K562 (cell line): ENCODE data around the gene HOXB6.

Experiments
- BHLHE40 ChIP-seq: IDR thresholded peaks from 2 replicates; pipeline ENCODE4 v1.6.1; 2011; ENCODE audit warnings: low read length, improper control_type of control experiment
- BRD4 ChIP-seq: fragments of 200-600 bp; sonication (generic); IDR thresholded peaks from 2 replicates; pipeline ENCODE4 v1.6.1; 2017; ENCODE audit warnings: inconsistent platforms
- CHCHD3 ChIP-seq: fragments of 250-450 bp; sonication (Bioruptor Pico); IDR thresholded peaks from 2 replicates; pipeline ENCODE4 v2.1.2; 2022; ENCODE audit warnings: mild to moderate bottlenecking
- EP300 ChIP-seq: IDR thresholded peaks from 2 replicates; pipeline ENCODE4 v1.6.1; 2012; ENCODE audit warnings: low read length, improper control_type of control experiment
- GTF2A2 ChIP-seq: IDR thresholded peaks from 2 replicates; pipeline ENCODE4 v1.6.1; 2016; ENCODE audit warnings: mild to moderate bottlenecking, missing genetic modification characterization, missing compliant biosample characterization
- SRSF1 ChIP-seq: fragments of 200-400 bp; formaldehyde crosslinking; IDR thresholded peaks from 2 replicates; pipeline ENCODE4 v1.6.1; 2017; ENCODE audit warnings: mild to moderate bottlenecking, low read depth, low read length, moderate library complexity
- ZBTB40 ChIP-seq, 2 experiments: fragments of 450-650 bp in 1 of 2; sonication (generic) in 1 of 2; formaldehyde crosslinking in 1 of 2; IDR thresholded peaks; 2 replicates each; pipeline versions ENCODE4 v1.7.1 to v1.9.0; 2016 to 2022; ENCODE audit warnings: inconsistent platforms in 1 of 2, mild to moderate bottlenecking in 1 of 2, missing genetic modification reagents in 1 of 2
- TF ChIP-seq, protein P1 (sequence below): IDR thresholded peaks from 2 replicates; pipeline ENCODE4 v1.6.1; 2011; ENCODE audit warnings: borderline replicate concordance, low read depth, mild to moderate bottlenecking, moderate library complexity, low read length; ENCODE audit not compliant: insufficient read depth, poor library complexity, severe bottlenecking
- TF ChIP-seq, protein P2 (sequence below), 3 experiments: IDR thresholded peaks in 2 of 3; conservative IDR thresholded peaks in 1 of 3; 2 replicates each; pipeline ENCODE4 v1.5.1; 2011 to 2012; ENCODE audit warnings: low read length in 3 of 3, mild to moderate bottlenecking in 3 of 3, control low read depth in 2 of 3, improper control_type of control experiment in 1 of 3, inconsistent platforms in 1 of 3, low read depth in 1 of 3, mixed read lengths in 1 of 3, moderate library complexity in 1 of 3; ENCODE audit not compliant: insufficient read depth in 2 of 3

DNA sequence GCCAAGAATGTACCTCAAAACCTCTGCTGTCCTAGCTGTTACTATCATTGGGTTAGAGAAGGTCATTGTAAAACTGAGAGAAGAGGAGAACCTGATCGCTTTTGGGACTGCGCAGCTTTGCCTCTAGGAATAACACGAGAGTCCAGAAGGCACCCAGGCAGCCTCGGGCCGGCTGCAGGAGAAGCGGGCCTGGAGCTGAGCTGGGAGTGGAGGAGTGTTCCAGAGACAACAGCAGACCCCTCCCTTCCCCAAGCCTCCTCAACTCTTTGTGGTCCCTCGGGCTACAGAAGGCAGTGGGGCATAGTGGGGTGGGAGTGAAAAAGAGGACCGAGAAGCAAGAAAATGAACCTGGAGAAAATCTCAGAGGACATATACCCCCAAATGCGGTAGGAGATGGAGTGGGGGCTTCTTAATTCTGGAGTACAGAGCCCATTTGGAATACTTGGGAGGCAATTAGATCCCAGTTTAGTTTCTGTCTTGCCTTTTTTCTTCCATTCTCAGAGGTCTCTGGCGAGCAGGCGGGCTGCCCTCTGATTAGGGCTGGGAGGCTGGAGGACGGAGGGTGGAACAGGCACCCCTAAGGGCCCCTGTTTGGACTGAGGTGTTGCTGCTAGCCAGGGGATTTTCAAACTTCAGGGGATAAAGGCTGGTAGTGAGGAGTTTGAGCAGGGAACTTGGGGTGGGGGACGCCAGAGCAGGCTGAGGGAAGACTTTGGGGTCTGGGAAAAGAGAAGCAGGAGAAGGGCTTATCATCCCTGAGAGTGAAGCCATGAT, 46.5 kb downstream of the HOXB6 start:
- TF ChIP-seq BHLHE40 (no peak), GTF2A2 (tag) (no peak), SRSF1 (no peak), ZBTB40 (IDR thresholded peaks at IDR 0.05) (no peak), ZBTB40 (CRISPR knock-in tag; IDR thresholded peaks at IDR 0.05) (no peak), CHCHD3 (CRISPR knock-in tag) (no peak), EP300 (no peak), BRD4 (no peak)
- TF ChIP-seq, protein P1, sequence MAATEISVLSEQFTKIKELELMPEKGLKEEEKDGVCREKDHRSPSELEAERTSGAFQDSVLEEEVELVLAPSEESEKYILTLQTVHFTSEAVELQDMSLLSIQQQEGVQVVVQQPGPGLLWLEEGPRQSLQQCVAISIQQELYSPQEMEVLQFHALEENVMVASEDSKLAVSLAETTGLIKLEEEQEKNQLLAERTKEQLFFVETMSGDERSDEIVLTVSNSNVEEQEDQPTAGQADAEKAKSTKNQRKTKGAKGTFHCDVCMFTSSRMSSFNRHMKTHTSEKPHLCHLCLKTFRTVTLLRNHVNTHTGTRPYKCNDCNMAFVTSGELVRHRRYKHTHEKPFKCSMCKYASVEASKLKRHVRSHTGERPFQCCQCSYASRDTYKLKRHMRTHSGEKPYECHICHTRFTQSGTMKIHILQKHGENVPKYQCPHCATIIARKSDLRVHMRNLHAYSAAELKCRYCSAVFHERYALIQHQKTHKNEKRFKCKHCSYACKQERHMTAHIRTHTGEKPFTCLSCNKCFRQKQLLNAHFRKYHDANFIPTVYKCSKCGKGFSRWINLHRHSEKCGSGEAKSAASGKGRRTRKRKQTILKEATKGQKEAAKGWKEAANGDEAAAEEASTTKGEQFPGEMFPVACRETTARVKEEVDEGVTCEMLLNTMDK = no peak
- TF ChIP-seq, protein P2, sequence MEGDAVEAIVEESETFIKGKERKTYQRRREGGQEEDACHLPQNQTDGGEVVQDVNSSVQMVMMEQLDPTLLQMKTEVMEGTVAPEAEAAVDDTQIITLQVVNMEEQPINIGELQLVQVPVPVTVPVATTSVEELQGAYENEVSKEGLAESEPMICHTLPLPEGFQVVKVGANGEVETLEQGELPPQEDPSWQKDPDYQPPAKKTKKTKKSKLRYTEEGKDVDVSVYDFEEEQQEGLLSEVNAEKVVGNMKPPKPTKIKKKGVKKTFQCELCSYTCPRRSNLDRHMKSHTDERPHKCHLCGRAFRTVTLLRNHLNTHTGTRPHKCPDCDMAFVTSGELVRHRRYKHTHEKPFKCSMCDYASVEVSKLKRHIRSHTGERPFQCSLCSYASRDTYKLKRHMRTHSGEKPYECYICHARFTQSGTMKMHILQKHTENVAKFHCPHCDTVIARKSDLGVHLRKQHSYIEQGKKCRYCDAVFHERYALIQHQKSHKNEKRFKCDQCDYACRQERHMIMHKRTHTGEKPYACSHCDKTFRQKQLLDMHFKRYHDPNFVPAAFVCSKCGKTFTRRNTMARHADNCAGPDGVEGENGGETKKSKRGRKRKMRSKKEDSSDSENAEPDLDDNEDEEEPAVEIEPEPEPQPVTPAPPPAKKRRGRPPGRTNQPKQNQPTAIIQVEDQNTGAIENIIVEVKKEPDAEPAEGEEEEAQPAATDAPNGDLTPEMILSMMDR (IDR thresholded peaks at IDR 0.05 in 2 of 3, conservative IDR thresholded peaks at IDR 0.05 in 1 of 3; ENCODE audit: insufficient read depth in 2 of 3, low read depth in 1 of 3, low read length in 3 of 3) = no peak
